NCI-H748 (cell line): ENCODE results near the gene FGF1.

Experiments
- DNase-seq: peaks from one replicate; lab custom pipeline; 2025; ENCODE audit not compliant: unreplicated experiment; lab: John Stamatoyannopoulos, UW

Gene FGF1

GRCh38 chr5:142614054-142614453 is 71.8 kb downstream of the FGF1 start:
- DNase-seq = no peak

GRCh38 chr5:142613271-142613671 is 72.6 kb downstream of the FGF1 start:
- DNase-seq = no peak

- DNase-seq = no peak
These were observed 73.2 kb downstream of the FGF1 start for GRCh38 chr5:142612494-142613270.

- DNase-seq = peak; percentile 57
These were observed 74.7 kb downstream of the FGF1 start for GRCh38 chr5:142611154-142611553.

- no peak for DNase-seq
These were observed 75.5 kb downstream of the FGF1 start for GRCh38 chr5:142610176-142611001.

- DNase-seq = no peak
These were observed 76.7 kb downstream of the FGF1 start for GRCh38 chr5:142609142-142609541.

GRCh38 chr5:142608081-142608480 is 77.8 kb downstream of the FGF1 start:
- no peak for DNase-seq

GRCh38 chr5:142605611-142606010 is 80.3 kb downstream of the FGF1 start:
- DNase-seq = no peak

- no peak for DNase-seq
These were observed 83.1 kb downstream of the FGF1 start for GRCh38 chr5:142602720-142603245.

GRCh38 chr5:142601432-142601831 is 84.5 kb downstream of the FGF1 start:
- no peak for DNase-seq

- peak; percentile 61 for DNase-seq
These were observed 85.1 kb downstream of the FGF1 start for GRCh38 chr5:142600611-142601358.

- no peak for DNase-seq
These were observed 85.8 kb downstream of the FGF1 start for GRCh38 chr5:142600092-142600491.

GRCh38 chr5:142598338-142598700 is 87.6 kb downstream of the FGF1 start:
- DNase-seq = no peak

GRCh38 chr5:142597546-142598337 is 88.1 kb downstream of the FGF1 start:
- no peak for DNase-seq

- DNase-seq = no peak
These were observed 88.9 kb downstream of the FGF1 start for GRCh38 chr5:142597025-142597424.

GRCh38 chr5:142592365-142592764 is 93.5 kb downstream of the FGF1 start:
- no peak for DNase-seq

GRCh38 chr5:142590451-142591231 is 95.2 kb downstream of the FGF1 start:
- no peak for DNase-seq

- no peak for DNase-seq
These were observed 96.2 kb downstream of the FGF1 start for GRCh38 chr5:142589720-142590119.

- DNase-seq = peak; percentile 42
These were observed 98.4 kb downstream of the FGF1 start for GRCh38 chr5:142587354-142587965.
